HG02610 (cell line): Measurements from ENCODE around the gene GCNT2.
"Not testable (repeated sequence)": the region's sequence is repeated elsewhere in the genome, so short reads cannot be mapped to it uniquely, and the experiment has no call there.

ENCODE experiments used
- ATAC-seq: cut with Tn5 transposase; IDR thresholded peaks from one replicate; pipeline ENCODE4 v1.9.1; 2021; ENCODE audit warnings: mild to moderate bottlenecking, moderate library complexity; ENCODE audit not compliant: unreplicated experiment

GCNT2 gene

DNA sequence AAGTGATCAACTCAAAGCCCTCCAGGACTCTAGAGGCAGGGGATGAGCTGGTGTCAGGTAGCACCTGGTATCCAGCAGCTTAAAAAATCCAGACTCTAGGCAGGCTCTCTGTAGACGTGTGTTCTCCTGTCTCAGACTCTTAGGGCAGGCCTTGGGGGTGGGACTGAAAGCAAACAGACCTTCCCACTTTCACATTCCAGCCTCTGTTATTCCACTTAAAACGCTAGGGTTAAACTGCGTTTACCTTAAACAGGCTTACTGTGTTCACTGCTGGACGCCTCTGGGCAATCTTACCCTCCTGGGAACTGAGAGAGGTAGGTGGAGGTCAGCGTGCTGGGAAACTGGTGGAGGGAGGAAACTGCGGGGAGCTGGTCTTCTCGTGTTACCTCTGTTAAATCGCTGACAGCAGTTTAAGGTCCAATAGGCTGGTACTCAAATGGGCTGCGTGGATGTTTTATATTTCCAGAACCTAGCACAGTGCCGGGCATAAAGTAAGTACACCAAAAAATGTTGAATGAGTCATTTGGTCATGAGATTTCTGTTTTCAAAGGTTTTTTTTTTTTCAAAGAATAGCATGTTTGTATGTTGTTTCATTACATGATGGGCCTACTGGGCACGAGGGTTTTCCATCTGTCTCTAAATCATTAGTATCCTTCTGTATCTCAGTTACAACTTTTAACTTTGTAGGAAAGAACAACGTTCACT is at the start of gene GCNT2:
TSS of gene GCNT2 (plus strand) at position 248 of the 705 bp plus-strand sequence. CDS start 7,561 bp downstream, outside the sequence.
- ATAC-seq: peak; percentile 59

DNA sequence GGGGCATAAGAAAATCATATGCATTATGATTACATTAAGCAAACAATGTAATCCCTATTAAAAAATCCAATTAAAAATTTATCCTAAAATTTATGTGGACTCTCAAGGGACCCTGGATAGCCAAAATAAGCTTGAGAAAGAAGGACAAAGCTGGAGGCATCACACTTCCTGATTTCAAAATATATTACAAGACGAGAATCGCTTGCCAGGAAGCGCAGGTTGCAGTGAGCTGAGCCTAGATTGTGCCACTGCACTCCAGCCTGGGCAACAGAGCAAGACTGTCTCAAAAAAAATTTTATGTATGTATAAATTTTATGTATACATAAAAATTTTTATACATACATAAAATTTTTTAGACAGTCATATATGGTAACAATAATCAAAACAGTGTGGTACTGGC is 48.5 kb upstream of the GCNT2 start:
- no peak for ATAC-seq

DNA sequence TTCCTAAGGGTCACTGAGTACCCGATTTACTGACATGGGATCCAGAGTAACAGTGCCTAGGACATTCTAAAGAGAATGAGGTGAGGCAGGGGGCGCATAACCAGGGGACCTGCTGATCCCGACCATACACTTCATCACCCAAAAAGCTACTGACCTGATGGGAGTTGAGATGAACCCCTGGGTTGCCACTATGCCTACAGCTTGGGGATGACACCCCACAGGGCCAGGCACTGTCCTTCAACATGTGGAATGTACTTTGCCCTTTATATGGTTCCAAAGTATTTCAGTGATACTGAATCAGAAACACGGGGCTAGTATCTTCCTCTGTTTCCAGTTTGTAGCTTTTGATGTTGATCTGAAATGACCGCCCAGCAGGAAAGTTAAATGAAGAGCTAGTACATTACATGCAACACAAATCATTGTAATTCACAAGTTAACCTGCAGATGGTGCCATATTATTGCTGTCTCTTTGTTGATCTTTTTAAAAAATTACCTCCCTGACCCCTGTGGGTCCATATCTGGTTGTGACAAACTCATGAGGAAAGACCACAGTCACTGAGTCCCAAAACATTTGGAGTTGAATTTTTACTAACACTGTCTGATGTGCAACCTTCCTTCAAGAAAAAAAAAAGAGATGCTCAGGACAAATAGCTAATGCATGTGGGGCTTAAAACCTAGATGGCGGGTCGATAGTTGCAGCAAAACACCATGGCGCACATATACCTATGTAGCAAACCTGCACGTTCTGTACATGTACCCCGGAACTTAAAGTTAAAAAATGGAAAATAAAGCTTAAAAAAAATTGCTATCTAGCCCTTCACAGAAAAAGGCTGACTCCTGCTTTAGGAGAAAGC is 42.7 kb upstream of the GCNT2 start:
- peak; percentile 49 for ATAC-seq

DNA sequence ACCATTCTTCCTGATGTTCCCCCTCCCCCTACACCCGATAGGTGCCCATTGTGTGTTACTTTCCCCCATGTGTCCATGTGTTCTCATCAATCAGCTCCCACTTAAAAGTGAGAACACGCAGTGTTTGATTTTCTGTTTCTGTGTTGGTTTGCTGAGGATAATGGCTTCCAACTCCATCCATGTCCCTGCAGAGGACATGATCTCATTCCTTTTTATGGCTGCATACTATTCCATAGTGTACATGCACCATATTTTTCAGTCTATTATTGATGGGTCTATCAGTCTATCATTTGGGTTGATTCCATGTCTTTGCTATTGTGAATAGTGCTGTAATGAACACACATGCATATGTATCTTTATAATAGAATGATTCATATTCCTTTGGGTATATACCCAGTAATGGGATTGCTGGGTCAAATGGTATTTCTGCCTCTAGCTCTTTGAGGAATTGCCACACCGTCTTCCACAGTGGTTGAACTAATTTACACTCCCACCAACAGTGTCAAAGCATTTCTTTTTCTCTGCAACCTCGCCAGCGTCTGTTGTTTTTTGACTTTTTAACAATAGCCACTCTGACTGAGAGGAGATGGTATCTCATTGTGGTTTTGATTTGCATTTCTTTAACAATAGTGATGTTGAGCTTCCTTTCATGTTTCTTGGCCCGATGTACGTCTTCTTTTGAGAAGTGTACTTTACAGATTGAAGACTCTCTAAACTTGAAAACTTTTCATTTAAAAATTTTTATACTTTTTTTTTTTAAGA is 41.0 kb upstream of the GCNT2 start:
- no peak for ATAC-seq

DNA sequence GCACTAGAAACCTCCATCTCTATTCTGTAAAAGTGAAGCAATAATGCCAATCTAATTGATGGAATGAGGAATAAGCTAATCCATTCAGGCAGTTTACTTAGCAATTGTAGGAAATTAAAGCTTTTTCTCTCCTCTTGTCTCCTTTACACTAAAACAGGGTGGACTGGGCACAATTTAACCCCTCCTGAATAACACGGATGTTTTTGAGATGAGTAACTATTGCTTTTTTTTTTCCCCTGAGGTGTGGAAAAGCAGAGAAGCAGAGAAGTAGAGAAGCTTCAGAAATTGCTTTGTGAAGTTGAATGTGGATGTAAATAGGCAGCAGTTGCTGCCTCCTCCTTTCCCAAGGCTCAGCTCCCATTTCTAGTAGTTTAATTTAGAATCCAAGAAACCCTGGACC is 40.0 kb upstream of the GCNT2 start:
- ATAC-seq: no peak

DNA sequence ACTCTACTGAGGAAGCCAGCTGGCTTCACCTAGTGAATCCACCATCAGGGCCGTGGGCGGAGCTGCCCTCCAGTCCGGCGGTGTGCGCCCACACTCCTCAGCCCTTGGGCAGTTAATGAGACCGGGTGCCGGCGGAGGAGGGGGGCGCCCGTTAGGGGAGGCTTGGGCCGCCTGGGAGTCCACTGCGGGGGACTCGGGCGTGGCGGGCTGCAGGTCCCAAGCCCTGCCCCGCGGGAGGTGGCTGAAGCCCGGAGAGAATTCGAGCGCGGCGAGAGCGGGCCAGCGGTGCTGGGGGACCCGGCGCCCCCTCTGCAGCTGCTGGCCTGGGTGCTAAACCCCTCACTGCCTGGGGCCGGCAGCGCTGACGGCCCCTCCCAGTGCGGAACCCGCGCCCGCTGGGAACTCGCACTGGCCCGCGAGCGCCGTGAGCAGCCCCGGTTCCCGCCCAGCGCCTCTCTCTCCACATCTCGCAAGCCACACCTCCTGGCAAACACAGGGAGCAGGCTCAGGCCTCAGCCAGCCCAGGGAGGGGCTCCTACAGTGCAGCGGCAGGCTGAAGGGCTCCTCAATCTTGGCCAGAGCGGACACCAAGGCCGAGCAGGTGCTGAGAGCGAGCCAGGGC is 38.4 kb upstream of the GCNT2 start:
- no peak for ATAC-seq

DNA sequence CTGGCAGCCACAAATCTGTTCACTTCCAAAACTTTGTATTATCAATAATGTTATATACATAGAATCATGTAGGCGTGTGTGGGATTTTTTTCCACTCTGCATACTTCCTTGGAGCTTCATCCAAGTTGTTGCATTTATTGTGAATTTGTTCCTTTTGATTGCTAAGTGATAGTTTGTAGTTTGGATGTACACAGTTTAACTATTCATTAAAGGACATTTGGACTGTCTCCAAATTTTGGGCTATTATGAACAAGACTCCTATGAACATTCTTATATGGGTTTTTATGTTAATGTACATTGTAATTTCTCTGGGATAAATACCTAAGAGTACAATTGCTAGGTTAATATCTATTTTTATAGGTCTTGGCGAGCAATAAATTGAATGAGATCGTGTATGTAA is 36.2 kb upstream of the GCNT2 start:
- ATAC-seq: no peak

DNA sequence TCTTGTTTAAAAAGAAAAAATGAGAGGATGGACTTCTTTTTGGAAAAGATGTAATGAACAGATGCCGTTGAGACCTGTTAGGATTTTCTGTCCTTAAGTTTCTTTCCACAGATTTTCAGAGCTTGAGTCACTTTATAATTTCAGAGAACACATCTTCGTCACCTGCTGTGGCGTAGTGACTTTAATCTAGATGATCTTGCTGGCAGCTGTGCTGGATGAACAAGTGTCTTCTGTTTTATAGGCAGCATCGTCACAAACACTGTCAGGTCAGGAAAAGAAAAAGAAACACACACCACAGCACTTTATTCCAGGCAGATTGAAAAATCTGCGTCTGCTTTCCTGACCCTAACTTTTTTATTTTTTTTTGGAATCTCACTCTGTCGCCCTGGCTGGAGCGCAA is 35.7 kb upstream of the GCNT2 start:
- no peak for ATAC-seq

DNA sequence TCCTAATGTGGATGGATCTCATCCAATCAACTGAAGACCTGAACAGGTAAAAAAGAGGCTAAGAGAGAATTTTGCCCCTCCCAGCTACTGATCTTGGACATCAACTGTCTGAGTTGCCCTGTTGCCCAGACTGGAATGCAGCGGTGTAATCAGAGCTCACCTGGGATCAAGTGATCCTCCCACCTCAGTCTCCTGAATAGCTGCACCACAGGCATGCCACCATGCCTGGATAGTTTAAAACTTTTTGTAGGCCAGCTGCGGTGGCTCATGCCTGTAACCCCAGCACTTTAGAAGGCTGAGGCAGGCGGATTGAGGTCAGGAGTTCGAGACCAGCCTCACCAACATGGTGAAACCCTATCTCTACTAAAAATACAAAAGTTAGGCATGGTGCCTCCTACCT is 34.9 kb upstream of the GCNT2 start:
- no peak for ATAC-seq

DNA sequence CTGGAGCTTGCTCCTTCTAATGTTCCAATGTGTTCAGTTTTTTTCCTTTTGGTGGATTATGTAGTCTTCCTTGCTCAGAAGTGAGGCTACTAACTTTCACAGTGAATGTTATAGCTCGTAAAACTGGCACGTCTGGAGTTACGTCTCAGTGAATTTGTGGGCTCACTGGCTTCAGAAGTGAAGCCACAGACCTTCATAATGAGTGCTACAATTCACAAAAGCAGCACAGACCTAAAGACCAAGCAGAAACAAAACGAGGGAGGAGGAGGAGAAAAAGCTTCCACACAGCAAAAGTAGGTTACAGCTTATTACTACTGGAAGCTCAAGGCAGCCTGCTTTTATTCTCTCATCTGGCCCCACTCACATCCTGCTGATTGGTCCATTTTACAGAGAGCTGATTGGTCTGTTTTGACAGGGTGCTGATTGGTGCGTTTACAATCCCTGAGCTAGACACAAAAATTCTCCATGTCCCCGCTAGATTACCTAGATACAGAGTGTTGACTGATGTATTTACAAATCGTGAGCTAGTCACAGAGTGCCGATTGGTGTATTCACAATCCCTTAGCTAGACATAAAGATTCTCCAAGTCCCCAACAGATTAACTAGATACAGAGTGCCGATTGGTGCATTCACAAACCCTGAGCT is 34.1 kb upstream of the GCNT2 start:
- ATAC-seq: not testable (repeated sequence)

DNA sequence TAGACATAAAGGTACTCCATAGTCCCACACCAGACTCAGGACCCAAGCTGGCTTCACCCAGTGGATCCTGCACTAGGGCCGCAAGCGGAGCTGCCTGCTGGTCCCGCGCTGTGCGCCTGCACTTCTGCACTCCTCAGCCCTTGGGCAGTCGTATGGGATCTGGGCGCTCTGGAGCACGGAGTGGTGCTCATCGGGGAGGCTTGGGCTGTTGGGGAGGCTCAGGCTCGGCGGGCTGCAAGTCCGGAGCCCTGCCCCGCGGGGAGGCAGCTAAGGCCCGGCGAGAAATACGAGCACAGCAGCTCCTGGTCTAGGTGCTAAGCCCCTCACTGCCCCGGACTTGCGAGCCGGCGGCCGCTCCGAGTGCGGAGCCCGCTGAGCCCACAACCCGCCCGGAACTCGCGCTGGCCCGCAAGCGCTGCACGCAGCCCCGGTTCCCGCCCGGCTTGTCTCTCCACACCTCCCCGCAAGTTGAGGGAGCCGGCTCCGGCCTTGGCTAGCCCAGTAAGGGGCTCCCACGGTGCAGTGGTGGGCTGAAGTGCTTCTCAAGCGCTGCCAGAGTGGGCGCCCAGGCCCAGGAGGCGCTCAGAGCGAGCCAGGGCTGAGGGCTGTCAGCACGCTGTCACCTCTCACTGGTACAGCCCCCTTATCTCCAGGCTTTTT is 33.4 kb upstream of the GCNT2 start:
- no peak for ATAC-seq

DNA sequence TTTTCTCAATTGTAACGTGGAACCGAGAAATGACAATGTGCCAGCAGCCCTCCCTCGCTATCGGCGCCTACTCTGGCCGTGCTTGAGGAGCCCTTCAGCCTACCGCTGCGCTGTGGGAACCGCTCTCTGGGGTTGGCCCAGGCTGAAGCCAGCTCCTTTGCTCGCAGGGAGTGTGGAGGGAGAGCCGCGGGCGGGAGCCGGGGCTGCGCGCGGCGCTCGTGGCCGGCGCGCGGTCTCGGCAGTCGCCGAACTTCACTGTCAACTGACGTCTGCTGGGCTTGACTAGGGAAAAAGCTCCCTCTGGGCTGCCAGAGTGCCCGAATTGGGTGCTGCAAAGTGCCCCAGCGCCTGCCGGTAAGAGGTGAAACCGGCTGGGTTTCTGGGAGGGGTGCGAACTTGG is 29.7 kb upstream of the GCNT2 start:
- ATAC-seq: no peak

DNA sequence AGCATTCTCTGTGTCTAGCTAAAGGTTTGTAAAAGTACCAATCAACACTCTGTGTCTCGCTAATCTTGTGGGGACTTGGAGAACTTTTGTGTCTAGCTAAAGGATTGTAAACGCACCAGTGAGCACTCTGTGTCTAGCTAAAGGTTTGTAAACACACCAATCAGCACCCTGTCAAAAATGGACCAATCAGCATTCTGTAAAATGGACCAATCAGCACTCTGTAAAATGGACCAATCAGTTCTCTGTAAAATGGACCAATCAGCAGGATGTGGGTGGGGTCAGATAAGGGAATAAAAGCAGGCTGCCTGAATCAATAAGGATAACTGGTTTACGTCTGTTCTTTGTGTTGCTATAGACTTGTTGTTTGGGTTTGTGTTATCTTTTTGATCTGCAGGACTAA is 29.2 kb upstream of the GCNT2 start:
- not testable (repeated sequence) for ATAC-seq

DNA sequence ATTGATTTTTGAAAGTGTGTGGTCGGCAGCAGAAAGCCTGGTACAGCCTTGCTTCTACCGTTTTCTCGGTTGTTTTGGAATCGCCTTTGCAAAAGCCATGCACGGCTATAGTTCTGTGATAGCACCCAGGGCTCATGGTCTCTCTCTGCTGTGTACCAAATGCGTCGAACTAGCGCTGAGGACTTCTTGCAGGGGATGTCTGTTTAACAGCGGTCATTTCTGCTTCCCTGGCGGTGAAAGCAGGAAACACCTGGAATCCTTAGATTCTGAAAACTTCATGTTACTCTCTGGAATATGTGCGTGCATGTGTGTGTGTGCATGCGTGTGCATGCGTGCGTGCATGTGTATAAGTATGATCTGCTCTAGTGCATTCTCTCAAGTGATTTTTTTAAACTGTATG is 26.1 kb upstream of the GCNT2 start:
- ATAC-seq: no peak

DNA sequence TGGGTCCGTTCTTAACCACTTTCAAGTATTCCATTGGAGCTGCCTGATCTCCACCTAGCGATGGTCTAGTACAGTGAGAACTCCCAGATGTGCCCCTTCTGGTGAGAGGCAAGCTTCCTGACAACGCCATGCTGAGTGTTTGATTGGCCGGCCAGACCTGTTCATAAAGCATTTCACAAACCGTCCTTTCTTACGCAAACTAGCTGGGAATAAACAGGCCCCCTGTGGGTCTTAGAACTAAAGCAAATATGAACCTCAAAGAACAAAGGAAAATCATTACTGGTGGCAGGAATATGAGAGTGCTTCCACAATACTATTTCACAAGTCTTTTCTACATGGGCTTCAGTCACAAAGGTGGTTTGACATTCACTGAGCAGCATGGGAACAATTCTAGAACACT is 15.6 kb upstream of the GCNT2 start:
- no peak for ATAC-seq

DNA sequence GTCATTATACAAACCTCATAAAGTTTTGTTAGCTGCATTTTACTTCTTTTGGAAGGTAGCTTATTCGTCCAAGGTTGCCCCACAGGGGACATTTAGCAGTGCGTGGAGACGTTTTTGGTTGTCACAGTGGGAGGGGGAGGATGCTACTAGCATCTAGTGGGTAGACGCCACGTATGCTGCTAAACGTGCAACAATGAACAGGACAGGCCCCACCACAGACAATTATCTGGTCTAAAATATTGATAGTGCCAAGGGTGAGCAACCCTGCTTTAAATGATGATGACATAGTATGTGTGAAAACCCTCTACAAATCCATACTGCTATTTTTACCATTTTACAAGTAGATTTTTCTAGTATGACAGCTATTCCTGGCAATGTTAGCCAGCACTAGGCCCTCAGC is 13.9 kb upstream of the GCNT2 start:
- ATAC-seq: no peak

DNA sequence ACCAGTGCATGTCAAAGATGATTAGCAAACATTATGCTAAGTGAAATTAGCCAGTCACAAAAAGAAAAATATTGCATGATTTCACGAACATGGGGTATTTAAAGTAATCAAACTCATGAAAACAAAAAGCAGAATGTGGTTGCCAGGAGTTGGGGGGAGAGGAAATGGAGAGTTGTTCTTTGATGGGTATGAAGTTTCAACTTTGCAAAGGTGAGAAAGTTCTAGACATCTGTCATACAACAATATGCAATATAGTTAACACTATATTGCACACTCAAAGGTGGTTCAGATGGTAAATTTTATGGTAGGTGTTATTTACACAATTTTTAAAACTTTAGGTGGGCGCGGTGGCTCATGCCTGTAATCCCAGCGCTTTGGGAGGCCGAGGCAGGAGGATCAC is 13.4 kb upstream of the GCNT2 start:
- ATAC-seq: no peak

DNA sequence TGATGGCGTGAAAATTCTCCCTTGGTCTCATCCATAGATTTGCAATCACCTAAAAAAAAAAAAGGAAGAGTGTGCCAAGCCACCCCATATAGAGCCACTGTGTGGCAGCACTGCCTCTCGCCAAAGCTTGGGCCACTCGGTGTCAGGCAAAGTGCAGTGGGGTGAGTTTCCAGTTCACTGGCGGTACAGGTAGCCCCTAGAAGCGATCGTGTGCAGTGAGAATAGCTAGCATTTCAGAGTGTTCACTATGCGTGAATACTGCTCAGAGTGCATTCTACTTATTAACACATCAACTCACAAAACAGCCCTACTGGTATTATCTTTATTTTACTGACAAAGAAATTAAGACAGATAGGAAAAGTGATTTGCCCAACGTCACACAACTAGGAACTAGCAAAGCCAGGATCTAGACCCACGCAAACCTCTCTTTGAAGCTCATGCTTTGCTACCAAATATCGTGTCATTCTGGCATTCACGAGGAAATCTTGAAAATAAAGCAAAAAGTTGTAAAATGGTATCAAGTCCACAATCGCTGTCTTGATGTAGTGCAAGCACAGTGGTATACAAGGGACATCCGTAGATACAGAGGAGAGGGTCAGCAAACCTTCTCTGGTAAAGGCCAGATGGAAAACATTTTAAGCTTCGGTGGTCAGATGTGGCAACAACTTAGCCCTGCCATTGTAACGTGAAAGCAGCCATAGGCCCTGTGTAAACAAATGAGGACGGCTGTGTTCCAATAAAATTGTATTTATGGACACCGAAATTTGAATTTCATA is 10.4 kb upstream of the GCNT2 start:
- ATAC-seq: peak; percentile 96

DNA sequence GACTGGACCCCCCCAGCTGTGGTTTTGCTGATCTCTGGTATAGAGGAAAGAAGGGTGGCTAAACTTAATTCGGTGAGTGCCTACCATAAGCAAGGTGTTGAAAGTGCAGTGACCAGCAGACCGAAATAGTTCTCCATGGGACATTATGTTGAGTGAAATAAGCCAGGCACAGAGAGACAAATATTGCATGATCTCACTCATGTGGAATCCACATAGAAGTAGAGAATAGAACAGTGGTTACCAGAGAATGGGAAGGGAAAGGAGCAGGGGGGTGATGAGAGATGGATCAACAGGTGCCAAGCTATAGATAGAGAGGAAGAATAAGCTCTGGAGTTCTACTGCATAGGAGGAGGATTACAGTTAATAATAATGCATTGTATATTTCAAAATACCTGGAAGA is 9.7 kb upstream of the GCNT2 start:
- ATAC-seq: no peak
